Thymus (tissue), 11 donors: Measurements from ENCODE around the gene SH3TC1. TPM values are rescaled to one million over a fixed set of nuclear protein-coding genes. Genes with fewer than 3 reads are reported as not detected.

Experiments
- DNase-seq, 9 donors: peaks; one replicate each; pipeline ENCODE4 v3.0.0-alpha.2; 2013; ENCODE audit warnings: low spot score in 9 of 9, low read depth in 6 of 9, missing footprints in 1 of 9
- H3K27ac ChIP-seq, 2 donors: one replicate each; pipeline ENCODE4 v1.5.1; 2013; ENCODE audit warnings: control low read depth in 1 of 2, low read depth in 1 of 2, low read length in 1 of 2, mild to moderate bottlenecking in 1 of 2, moderate library complexity in 1 of 2
- H3K27me3 ChIP-seq, 2 donors: one replicate each; pipeline ENCODE4 v1.5.1; 2013; ENCODE audit warnings: low read length in 1 of 2; ENCODE audit not compliant: control insufficient read depth in 2 of 2, insufficient read depth in 1 of 2
- H3K36me3 ChIP-seq, 2 donors: one replicate each; pipeline ENCODE4 v1.5.1; 2013; ENCODE audit warnings: low read length in 1 of 2, mild to moderate bottlenecking in 1 of 2, moderate library complexity in 1 of 2; ENCODE audit not compliant: control insufficient read depth in 2 of 2, insufficient read depth in 2 of 2
- H3K4me1 ChIP-seq, 2 donors: one replicate each; pipeline ENCODE4 v1.5.1; 2013; ENCODE audit warnings: low read length in 2 of 2; ENCODE audit not compliant: control insufficient read depth in 2 of 2, insufficient read depth in 2 of 2
- H3K4me3 ChIP-seq, 2 donors: one replicate each; pipeline ENCODE4 v1.5.1; 2013; ENCODE audit warnings: low read length in 2 of 2, control low read depth in 1 of 2, mild to moderate bottlenecking in 1 of 2
- H3K9me3 ChIP-seq, 2 donors: one replicate each; pipeline ENCODE4 v1.5.1; 2013; ENCODE audit warnings: low read length in 1 of 2, mild to moderate bottlenecking in 1 of 2; ENCODE audit not compliant: control insufficient read depth in 2 of 2, insufficient read depth in 1 of 2
- WGBS: extraction: QIAGEN DNeasy Blood & Tissue Kit; methylation state at CpG from one replicate; pipeline ENCODE4 v1.1.7; 2013; 5-methylcytosine and 5-hydroxymethylcytosine counted together
- polyA plus RNA-seq: library from polyadenylated mRNA; stranded (reverse); fragments of 200-250 nt; gene quantifications from one replicate; pipeline ENCODE4 v1.2.3, GENCODE V29; 2013
- total RNA-seq: library from RNA; stranded (reverse); fragments of 120-200 nt; gene quantifications from one replicate; pipeline ENCODE4 v1.2.4, GENCODE V29; 2013
- donor health status: healthy.

Gene SH3TC1
- total and polyA plus RNA-seq, 2 donors, result 114 to 146 TPM

GRCh38 chr4:8252301-8253173 is 53.4 kb downstream of the SH3TC1 start:
- DNase-seq, result no peak
- Histone ChIP-seq H3K36me3 (no peaks in the 10 kb centered on the region), H3K27me3 (peaks cover 0 to 2% of the 10 kb centered on the region in 2 donors), H3K4me3 (no peak overlapping the region), H3K4me1 (peaks cover 0 to 8% of the 10 kb centered on the region in 2 donors), H3K9me3 (no peaks in the 10 kb centered on the region), H3K27ac (no peak overlapping the region)
- WGBS, result 83% methylated on average over 23 of the region's 23 CpGs

GRCh38 chr4:8254076-8254475 is 55.0 kb downstream of the SH3TC1 start:
- Histone ChIP-seq H3K27ac (no peak overlapping the region), H3K9me3 (no peaks in the 10 kb centered on the region), H3K27me3 (peaks cover 0 to 2% of the 10 kb centered on the region in 2 donors), H3K36me3 (no peaks in the 10 kb centered on the region), H3K4me1 (peaks cover 0 to 8% of the 10 kb centered on the region in 2 donors), H3K4me3 (no peak overlapping the region)
- WGBS, result 94% methylated on average over 6 of the region's 6 CpGs
- no peak for DNase-seq

- H3K9me3 ChIP-seq, result no peaks in the 10 kb centered on the region
- H3K36me3 ChIP-seq, result no peaks in the 10 kb centered on the region
- WGBS, result 92% methylated on average over 14 of the region's 14 CpGs
- H3K27ac ChIP-seq, result no peak overlapping the region
- peaks cover 0 to 8% of the 10 kb centered on the region in 2 donors for H3K4me1 ChIP-seq
- H3K27me3 ChIP-seq, result no peaks in the 10 kb centered on the region
- no peak for DNase-seq
- H3K4me3 ChIP-seq, result no peak overlapping the region
Observed at GRCh38 chr4:8255698-8256441, 56.8 kb downstream of the SH3TC1 start.

GRCh38 chr4:8257854-8258253 is 58.8 kb downstream of the SH3TC1 start:
- H3K4me3 ChIP-seq, result no peak overlapping the region
- H3K4me1 ChIP-seq, result peaks cover 0 to 16% of the 10 kb centered on the region in 2 donors
- H3K9me3 ChIP-seq, result no peaks in the 10 kb centered on the region
- WGBS, result 91% methylated on average over 4 of the region's 4 CpGs
- H3K27ac ChIP-seq, result no peak overlapping the region
- no peaks in the 10 kb centered on the region for H3K36me3 ChIP-seq
- no peak for DNase-seq
- H3K27me3 ChIP-seq, result no peaks in the 10 kb centered on the region

GRCh38 chr4:8258552-8259212 is 59.6 kb downstream of the SH3TC1 start:
- peaks cover 0 to 12% of the 10 kb centered on the region in 2 donors for H3K4me1 ChIP-seq
- no peak overlapping the region for H3K27ac ChIP-seq
- no peaks in the 10 kb centered on the region for H3K36me3 ChIP-seq
- WGBS, result 46% methylated on average over 13 of the region's 13 CpGs
- no peak for DNase-seq
- H3K4me3 ChIP-seq, result no peak overlapping the region
- no peaks in the 10 kb centered on the region for H3K27me3 ChIP-seq
- no peaks in the 10 kb centered on the region for H3K9me3 ChIP-seq

GRCh38 chr4:8259743-8260430 is 60.8 kb downstream of the SH3TC1 start:
- H3K4me1 ChIP-seq, result peaks cover 0 to 12% of the 10 kb centered on the region in 2 donors
- no peak overlapping the region for H3K27ac ChIP-seq
- no peaks in the 10 kb centered on the region for H3K27me3 ChIP-seq
- 96% methylated on average over 11 of the region's 11 CpGs for WGBS
- no peak for DNase-seq
- H3K36me3 ChIP-seq, result no peaks in the 10 kb centered on the region
- H3K4me3 ChIP-seq, result no peak overlapping the region
- no peaks in the 10 kb centered on the region for H3K9me3 ChIP-seq

- H3K27ac ChIP-seq, result no peak overlapping the region
- H3K9me3 ChIP-seq, result no peaks in the 10 kb centered on the region
- DNase-seq, result no peak
- 86% methylated on average over 13 of the region's 13 CpGs for WGBS
- peaks cover 0 to 12% of the 10 kb centered on the region in 2 donors for H3K4me1 ChIP-seq
- H3K36me3 ChIP-seq, result no peaks in the 10 kb centered on the region
- H3K27me3 ChIP-seq, result no peaks in the 10 kb centered on the region
- H3K4me3 ChIP-seq, result no peak overlapping the region
Observed at GRCh38 chr4:8260656-8261111, 61.6 kb downstream of the SH3TC1 start.

GRCh38 chr4:8261851-8262535 is 62.9 kb downstream of the SH3TC1 start:
- Histone ChIP-seq H3K36me3 (no peaks in the 10 kb centered on the region), H3K27me3 (no peaks in the 10 kb centered on the region), H3K27ac (no peak overlapping the region), H3K9me3 (no peaks in the 10 kb centered on the region), H3K4me3 (no peak overlapping the region), H3K4me1 (peaks cover 0 to 12% of the 10 kb centered on the region in 2 donors)
- WGBS, result 53% methylated on average over 25 of the region's 25 CpGs
- no peak for DNase-seq
